ENCODE measurements around the gene S100A9. TPM values are rescaled to one million over a fixed set of nuclear protein-coding genes. Genes with fewer than 3 reads are reported as not detected.
"Not testable (repeated sequence)": the region's sequence is repeated elsewhere in the genome, so short reads cannot be mapped to it uniquely, and the experiment has no call there.

S100A9 gene
- total RNA-seq, 2 donors from 2014 or later, result 65.7 to 199 TPM

GRCh38 chr1:153346077-153346723 is 11.5 kb upstream of the S100A9 start:
- Histone ChIP-seq H3K4me3 (no peak overlapping the region), H3K27me3 (no peaks in the 10 kb centered on the region), H3K9me3 (no peaks in the 10 kb centered on the region), H3K36me3 (no peaks in the 10 kb centered on the region), H3K27ac (no peak overlapping the region), H3K4me1 (no peaks in the 10 kb centered on the region)
- DNase-seq (ENCODE audit: low spot score), result no peak
- no peak for TF ChIP-seq CTCF (IDR thresholded peaks at IDR 0.05)

GRCh38 chr1:153347049-153347448 is 10.6 kb upstream of the S100A9 start:
- H3K4me1 ChIP-seq, H3K9me3 ChIP-seq, H3K36me3 ChIP-seq, H3K27me3 ChIP-seq, H3K4me3 ChIP-seq, H3K27ac ChIP-seq: not testable (repeated sequence)
- peak; percentile 16 for DNase-seq (ENCODE audit: low spot score)

GRCh38 chr1:153347856-153348255 is 9.8 kb upstream of the S100A9 start:
- no peaks in the 10 kb centered on the region for H3K4me1 ChIP-seq

GRCh38 chr1:153348511-153349362 is 8.9 kb upstream of the S100A9 start, which contains the start of gene PGLYRP4:
Gene PGLYRP4, minus strand, starts transcription at chr1:153348841. Its CDS starts 909 bp downstream, at chr1:153347932.
- Histone ChIP-seq H3K27ac (no peak within 1 kb of the TSS), H3K4me3 (no peak within 1 kb of the TSS), H3K9me3 (no peaks in the 10 kb centered on the region), H3K27me3 (no peaks in the 10 kb centered on the region), H3K4me1 (no peaks in the 10 kb centered on the region), H3K36me3 (no peaks in the 10 kb centered on the region)
- TF ChIP-seq CTCF (IDR thresholded peaks at IDR 0.05), result no peak
- DNase-seq (ENCODE audit: low spot score), result no peak

More at GRCh38 chr1:153347856-153348255, 9.8 kb upstream of the S100A9 start:
- no peak for DNase-seq (ENCODE audit: low spot score)
- TF ChIP-seq CTCF (IDR thresholded peaks at IDR 0.05), result no peak
- H3K9me3 ChIP-seq, result no peaks in the 10 kb centered on the region
- no peak overlapping the region for H3K27ac ChIP-seq
- no peaks in the 10 kb centered on the region for H3K36me3 ChIP-seq
- H3K4me3 ChIP-seq, result no peak overlapping the region
- H3K27me3 ChIP-seq, result no peaks in the 10 kb centered on the region

- peak; percentile 32 for DNase-seq (ENCODE audit: low spot score)
- TF ChIP-seq CTCF (IDR thresholded peaks at IDR 0.05), result no peak
- Histone ChIP-seq H3K4me3 (no peak overlapping the region), H3K4me1 (no peaks in the 10 kb centered on the region), H3K9me3 (no peaks in the 10 kb centered on the region), H3K27me3 (no peaks in the 10 kb centered on the region), H3K27ac (no peak overlapping the region), H3K36me3 (no peaks in the 10 kb centered on the region)
These were observed 8.0 kb upstream of the S100A9 start for GRCh38 chr1:153349363-153350320.
